Measurements from ENCODE around the gene SPNS2. TPM values are rescaled to one million over a fixed set of nuclear protein-coding genes. Genes with fewer than 3 reads are reported as not detected.

Gene SPNS2
- total and polyA plus RNA-seq, 2 experiments from 2014 or later, result 1.7 to 2.3 TPM

DNA sequence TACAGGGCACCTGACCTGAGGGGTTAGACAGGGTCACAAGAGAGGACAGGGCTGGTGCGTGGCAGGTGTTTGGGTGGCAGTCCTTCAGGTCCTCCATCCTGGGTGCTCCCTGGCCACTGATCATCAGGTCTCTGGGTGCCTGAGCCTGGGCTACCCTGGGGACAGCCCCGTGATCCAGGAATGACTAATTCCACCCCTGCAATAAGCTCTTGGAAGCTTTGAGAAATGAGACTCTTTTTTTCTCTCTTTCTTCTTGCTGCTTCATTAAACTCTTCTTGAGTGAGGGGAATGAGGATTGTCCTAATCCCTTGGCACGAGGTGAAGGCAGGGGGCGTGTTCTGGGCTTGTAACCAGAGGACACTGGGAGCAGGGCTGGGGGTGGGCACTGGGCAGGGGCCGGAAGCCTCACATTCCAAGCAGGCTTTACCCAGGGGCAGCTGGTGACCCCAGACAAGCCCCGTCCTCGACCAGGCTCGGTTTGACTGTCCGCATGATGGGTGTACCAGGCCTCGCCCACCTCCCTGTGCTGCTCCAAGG lies 21.4 kb upstream of the SPNS2 start:
- H3K36me3 Mint-ChIP-seq (ENCODE audit: low read depth), result no peaks in the 10 kb centered on the region
- H2AFZ ChIP-seq, result no peak overlapping the region
- no peaks in the 10 kb centered on the region for H3K36me3 ChIP-seq (ENCODE audit: insufficient read depth)
- no peaks in the 10 kb centered on the region for H3K4me1 ChIP-seq (ENCODE audit: insufficient read depth)
- H3K4me1 Mint-ChIP-seq, result peaks cover 11% of the 10 kb centered on the region
- H3K27me3 ChIP-seq (ENCODE audit: insufficient read depth), result no peaks in the 10 kb centered on the region
- no peak overlapping the region for H3K4me3 ChIP-seq
- no peak overlapping the region for H3K27ac Mint-ChIP-seq
- ATAC-seq, result peak; percentile 11; the same call in 2 of the 3 replicates
- TF ChIP-seq, protein P1, sequence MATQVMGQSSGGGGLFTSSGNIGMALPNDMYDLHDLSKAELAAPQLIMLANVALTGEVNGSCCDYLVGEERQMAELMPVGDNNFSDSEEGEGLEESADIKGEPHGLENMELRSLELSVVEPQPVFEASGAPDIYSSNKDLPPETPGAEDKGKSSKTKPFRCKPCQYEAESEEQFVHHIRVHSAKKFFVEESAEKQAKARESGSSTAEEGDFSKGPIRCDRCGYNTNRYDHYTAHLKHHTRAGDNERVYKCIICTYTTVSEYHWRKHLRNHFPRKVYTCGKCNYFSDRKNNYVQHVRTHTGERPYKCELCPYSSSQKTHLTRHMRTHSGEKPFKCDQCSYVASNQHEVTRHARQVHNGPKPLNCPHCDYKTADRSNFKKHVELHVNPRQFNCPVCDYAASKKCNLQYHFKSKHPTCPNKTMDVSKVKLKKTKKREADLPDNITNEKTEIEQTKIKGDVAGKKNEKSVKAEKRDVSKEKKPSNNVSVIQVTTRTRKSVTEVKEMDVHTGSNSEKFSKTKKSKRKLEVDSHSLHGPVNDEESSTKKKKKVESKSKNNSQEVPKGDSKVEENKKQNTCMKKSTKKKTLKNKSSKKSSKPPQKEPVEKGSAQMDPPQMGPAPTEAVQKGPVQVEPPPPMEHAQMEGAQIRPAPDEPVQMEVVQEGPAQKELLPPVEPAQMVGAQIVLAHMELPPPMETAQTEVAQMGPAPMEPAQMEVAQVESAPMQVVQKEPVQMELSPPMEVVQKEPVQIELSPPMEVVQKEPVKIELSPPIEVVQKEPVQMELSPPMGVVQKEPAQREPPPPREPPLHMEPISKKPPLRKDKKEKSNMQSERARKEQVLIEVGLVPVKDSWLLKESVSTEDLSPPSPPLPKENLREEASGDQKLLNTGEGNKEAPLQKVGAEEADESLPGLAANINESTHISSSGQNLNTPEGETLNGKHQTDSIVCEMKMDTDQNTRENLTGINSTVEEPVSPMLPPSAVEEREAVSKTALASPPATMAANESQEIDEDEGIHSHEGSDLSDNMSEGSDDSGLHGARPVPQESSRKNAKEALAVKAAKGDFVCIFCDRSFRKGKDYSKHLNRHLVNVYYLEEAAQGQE (IDR thresholded peaks at IDR 0.05; ENCODE audit: unreplicated experiment), result no peak
- TF ChIP-seq, protein P2, sequence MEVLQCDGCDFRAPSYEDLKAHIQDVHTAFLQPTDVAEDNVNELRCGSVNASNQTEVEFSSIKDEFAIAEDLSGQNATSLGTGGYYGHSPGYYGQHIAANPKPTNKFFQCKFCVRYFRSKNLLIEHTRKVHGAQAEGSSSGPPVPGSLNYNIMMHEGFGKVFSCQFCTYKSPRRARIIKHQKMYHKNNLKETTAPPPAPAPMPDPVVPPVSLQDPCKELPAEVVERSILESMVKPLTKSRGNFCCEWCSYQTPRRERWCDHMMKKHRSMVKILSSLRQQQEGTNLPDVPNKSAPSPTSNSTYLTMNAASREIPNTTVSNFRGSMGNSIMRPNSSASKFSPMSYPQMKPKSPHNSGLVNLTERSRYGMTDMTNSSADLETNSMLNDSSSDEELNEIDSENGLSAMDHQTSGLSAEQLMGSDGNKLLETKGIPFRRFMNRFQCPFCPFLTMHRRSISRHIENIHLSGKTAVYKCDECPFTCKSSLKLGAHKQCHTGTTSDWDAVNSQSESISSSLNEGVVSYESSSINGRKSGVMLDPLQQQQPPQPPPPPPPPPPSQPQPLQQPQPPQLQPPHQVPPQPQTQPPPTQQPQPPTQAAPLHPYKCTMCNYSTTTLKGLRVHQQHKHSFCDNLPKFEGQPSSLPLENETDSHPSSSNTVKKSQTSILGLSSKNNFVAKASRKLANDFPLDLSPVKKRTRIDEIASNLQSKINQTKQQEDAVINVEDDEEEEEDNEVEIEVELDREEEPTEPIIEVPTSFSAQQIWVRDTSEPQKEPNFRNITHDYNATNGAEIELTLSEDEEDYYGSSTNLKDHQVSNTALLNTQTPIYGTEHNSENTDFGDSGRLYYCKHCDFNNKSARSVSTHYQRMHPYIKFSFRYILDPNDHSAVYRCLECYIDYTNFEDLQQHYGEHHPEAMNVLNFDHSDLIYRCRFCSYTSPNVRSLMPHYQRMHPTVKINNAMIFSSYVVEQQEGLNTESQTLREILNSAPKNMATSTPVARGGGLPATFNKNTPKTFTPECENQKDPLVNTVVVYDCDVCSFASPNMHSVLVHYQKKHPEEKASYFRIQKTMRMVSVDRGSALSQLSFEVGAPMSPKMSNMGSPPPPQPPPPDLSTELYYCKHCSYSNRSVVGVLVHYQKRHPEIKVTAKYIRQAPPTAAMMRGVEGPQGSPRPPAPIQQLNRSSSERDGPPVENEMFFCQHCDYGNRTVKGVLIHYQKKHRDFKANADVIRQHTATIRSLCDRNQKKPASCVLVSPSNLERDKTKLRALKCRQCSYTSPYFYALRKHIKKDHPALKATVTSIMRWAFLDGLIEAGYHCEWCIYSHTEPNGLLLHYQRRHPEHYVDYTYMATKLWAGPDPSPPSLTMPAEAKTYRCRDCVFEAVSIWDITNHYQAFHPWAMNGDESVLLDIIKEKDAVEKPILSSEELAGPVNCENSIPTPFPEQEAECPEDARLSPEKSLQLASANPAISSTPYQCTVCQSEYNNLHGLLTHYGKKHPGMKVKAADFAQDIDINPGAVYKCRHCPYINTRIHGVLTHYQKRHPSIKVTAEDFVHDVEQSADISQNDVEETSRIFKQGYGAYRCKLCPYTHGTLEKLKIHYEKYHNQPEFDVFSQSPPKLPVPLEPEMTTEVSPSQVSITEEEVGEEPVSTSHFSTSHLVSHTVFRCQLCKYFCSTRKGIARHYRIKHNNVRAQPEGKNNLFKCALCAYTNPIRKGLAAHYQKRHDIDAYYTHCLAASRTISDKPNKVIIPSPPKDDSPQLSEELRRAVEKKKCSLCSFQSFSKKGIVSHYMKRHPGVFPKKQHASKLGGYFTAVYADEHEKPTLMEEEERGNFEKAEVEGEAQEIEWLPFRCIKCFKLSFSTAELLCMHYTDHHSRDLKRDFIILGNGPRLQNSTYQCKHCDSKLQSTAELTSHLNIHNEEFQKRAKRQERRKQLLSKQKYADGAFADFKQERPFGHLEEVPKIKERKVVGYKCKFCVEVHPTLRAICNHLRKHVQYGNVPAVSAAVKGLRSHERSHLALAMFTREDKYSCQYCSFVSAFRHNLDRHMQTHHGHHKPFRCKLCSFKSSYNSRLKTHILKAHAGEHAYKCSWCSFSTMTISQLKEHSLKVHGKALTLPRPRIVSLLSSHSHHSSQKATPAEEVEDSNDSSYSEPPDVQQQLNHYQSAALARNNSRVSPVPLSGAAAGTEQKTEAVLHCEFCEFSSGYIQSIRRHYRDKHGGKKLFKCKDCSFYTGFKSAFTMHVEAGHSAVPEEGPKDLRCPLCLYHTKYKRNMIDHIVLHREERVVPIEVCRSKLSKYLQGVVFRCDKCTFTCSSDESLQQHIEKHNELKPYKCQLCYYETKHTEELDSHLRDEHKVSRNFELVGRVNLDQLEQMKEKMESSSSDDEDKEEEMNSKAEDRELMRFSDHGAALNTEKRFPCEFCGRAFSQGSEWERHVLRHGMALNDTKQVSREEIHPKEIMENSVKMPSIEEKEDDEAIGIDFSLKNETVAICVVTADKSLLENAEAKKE (CRISPR knock-in tag; IDR thresholded peaks at IDR 0.05), result no peak
- no peak for TF ChIP-seq EZH2 (IDR thresholded peaks at IDR 0.05; ENCODE audit: low read depth, unreplicated experiment)
- no peak for TF ChIP-seq POLR2AphosphoS5 (IDR thresholded peaks at IDR 0.05; ENCODE audit: low read depth)
- TF ChIP-seq, protein P3, sequence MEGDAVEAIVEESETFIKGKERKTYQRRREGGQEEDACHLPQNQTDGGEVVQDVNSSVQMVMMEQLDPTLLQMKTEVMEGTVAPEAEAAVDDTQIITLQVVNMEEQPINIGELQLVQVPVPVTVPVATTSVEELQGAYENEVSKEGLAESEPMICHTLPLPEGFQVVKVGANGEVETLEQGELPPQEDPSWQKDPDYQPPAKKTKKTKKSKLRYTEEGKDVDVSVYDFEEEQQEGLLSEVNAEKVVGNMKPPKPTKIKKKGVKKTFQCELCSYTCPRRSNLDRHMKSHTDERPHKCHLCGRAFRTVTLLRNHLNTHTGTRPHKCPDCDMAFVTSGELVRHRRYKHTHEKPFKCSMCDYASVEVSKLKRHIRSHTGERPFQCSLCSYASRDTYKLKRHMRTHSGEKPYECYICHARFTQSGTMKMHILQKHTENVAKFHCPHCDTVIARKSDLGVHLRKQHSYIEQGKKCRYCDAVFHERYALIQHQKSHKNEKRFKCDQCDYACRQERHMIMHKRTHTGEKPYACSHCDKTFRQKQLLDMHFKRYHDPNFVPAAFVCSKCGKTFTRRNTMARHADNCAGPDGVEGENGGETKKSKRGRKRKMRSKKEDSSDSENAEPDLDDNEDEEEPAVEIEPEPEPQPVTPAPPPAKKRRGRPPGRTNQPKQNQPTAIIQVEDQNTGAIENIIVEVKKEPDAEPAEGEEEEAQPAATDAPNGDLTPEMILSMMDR (conservative IDR thresholded peaks at IDR 0.05; ENCODE audit: low read depth in 2 of 2), result no peak
- TF ChIP-seq NANOG (IDR thresholded peaks at IDR 0.05; ENCODE audit: borderline replicate concordance), result no peak
- TF ChIP-seq EZH2phosphoT487 (IDR thresholded peaks at IDR 0.05; ENCODE audit: unreplicated experiment), result no peak
- TF ChIP-seq, protein P4, sequence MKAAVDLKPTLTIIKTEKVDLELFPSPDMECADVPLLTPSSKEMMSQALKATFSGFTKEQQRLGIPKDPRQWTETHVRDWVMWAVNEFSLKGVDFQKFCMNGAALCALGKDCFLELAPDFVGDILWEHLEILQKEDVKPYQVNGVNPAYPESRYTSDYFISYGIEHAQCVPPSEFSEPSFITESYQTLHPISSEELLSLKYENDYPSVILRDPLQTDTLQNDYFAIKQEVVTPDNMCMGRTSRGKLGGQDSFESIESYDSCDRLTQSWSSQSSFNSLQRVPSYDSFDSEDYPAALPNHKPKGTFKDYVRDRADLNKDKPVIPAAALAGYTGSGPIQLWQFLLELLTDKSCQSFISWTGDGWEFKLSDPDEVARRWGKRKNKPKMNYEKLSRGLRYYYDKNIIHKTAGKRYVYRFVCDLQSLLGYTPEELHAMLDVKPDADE (IDR thresholded peaks at IDR 0.05), result no peak
- TF ChIP-seq CREB1 (CRISPR knock-in tag; IDR thresholded peaks at IDR 0.05; ENCODE audit: low read depth), result no peak
- TF ChIP-seq ZNF331 (CRISPR knock-in tag; IDR thresholded peaks at IDR 0.05; ENCODE audit: low read depth), result no peak
- no peak for TF ChIP-seq JUNB (IDR thresholded peaks at IDR 0.05; ENCODE audit: unreplicated experiment)
- no peak for TF ChIP-seq ZNF114 (CRISPR knock-in tag; IDR thresholded peaks at IDR 0.05)
- no peak for TF ChIP-seq STAT1 (IDR thresholded peaks at IDR 0.05; ENCODE audit: unreplicated experiment)
- no peak for DNase-seq (ENCODE audit: low spot score)
- no peak overlapping the region for H3K4me3 Mint-ChIP-seq
- H3F3A ChIP-seq (replicated peaks; ENCODE audit: low read depth), result no peaks in the 10 kb centered on the region
- no peaks in the 10 kb centered on the region for H3K9me3 Mint-ChIP-seq
- no peaks in the 10 kb centered on the region for H4K20me1 ChIP-seq (replicated peaks; ENCODE audit: insufficient read depth)
- H3K27me3 Mint-ChIP-seq (ENCODE audit: insufficient read depth, low read depth, poor library complexity), result peaks cover 17% of the 10 kb centered on the region
- H3K9me2 ChIP-seq (ENCODE audit: insufficient read depth), result no peaks in the 10 kb centered on the region
- no peak overlapping the region for H3K4me2 ChIP-seq
- no peak overlapping the region for H3K27ac ChIP-seq (ENCODE audit: low read depth)
- H3K79me2 ChIP-seq (replicated peaks; ENCODE audit: insufficient read depth), result no peaks in the 10 kb centered on the region

Measured in GM23338 (cell line).